Aorta (tissue), 5 donors: ENCODE data around the gene SUCLG1. TPM values are rescaled to one million over a fixed set of nuclear protein-coding genes. Genes with fewer than 3 reads are reported as not detected.

Experiments used
- ATAC-seq: fragments of 200-7000 bp; cut with Tn5 transposase; one replicate; pipeline ENCODE4 v1.9.1; 2022; ENCODE audit warnings: moderate library complexity; ENCODE audit not compliant: low FRiP score
- DNase-seq, 2 donors: peaks; one replicate each; pipeline ENCODE4 v3.0.0-alpha.2; 2020
- H3K27ac ChIP-seq, 2 donors: one replicate each; pipeline ENCODE4 v1.5.1; 2013; ENCODE audit warnings: low read length in 2 of 2, mild to moderate bottlenecking in 2 of 2, moderate library complexity in 2 of 2, control low read depth in 1 of 2, inconsistent platforms in 1 of 2, low read depth in 1 of 2
- H3K27me3 ChIP-seq, 2 donors: one replicate each; pipeline ENCODE4 v1.6.1; 2013; ENCODE audit warnings: control low read depth in 1 of 2, low read length in 1 of 2, mild to moderate bottlenecking in 1 of 2, moderate library complexity in 1 of 2; ENCODE audit not compliant: insufficient read depth in 2 of 2, control insufficient read depth in 1 of 2
- H3K36me3 ChIP-seq, 2 donors: one replicate each; pipeline ENCODE4 v1.6.1; 2013; ENCODE audit warnings: control low read depth in 1 of 2, low read length in 1 of 2, mild to moderate bottlenecking in 1 of 2; ENCODE audit not compliant: insufficient read depth in 2 of 2, control insufficient read depth in 1 of 2
- H3K4me1 ChIP-seq, 2 donors: one replicate each; pipeline ENCODE4 v1.6.1; 2013; ENCODE audit warnings: low read length in 2 of 2, control low read depth in 1 of 2, mild to moderate bottlenecking in 1 of 2, moderate library complexity in 1 of 2; ENCODE audit not compliant: insufficient read depth in 2 of 2, control insufficient read depth in 1 of 2
- H3K4me3 ChIP-seq, 2 donors: one replicate each; pipeline ENCODE4 v1.5.1; 2013; ENCODE audit warnings: low read length in 2 of 2, control low read depth in 1 of 2, mild to moderate bottlenecking in 1 of 2
- H3K9me3 ChIP-seq: one replicate; pipeline ENCODE4 v1.6.1; 2013; ENCODE audit warnings: mild to moderate bottlenecking, low read length; ENCODE audit not compliant: control insufficient read depth
- WGBS, 2 donors: extraction: QIAGEN DNeasy Blood & Tissue Kit; methylation state at CpG; one replicate each; pipeline ENCODE4 v1.1.7; 2013; 5-methylcytosine and 5-hydroxymethylcytosine counted together
- intact Hi-C, 2 donors: fragments of 100-400 bp; cut with DNase I; formaldehyde crosslinking; loops; one replicate each; pipeline versions ENCODE4 v1.14.2 to v1.15.0; 2022
- polyA plus RNA-seq, 2 donors: library from polyadenylated mRNA; stranded (reverse); fragments of 200-250 nt; gene quantifications; one replicate each; pipeline ENCODE4 v1.2.3, GENCODE V29; 2013
- total RNA-seq, 2 donors: library from RNA; stranded (reverse); fragmentation: NEBNext Ultra II Directional; extraction: Animal tissue kit (Norgen Biotek cat#: 25700); gene quantifications; one replicate each; pipeline ENCODE4 v1.2.1, GENCODE V29; 2021
- donor health status: healthy with polysubstance abuse.
- donor health status: Bipolar disorder and iron deficiency.
- donor health status: DM: no; HTN: no; CAD: no.
- donor health status: DM: no; HTN: no; CAD: no.
- donor health status: DM: yes; HTN: yes; CAD: no.

Gene SUCLG1
- total and polyA plus RNA-seq, 4 donors: 44.7 to 117 (median 50.3) TPM

- H3K9me3 ChIP-seq: no peaks in the 10 kb centered on the region
- WGBS, 2 donors: 23 to 46% methylated on average over 1 of the region's 1 CpG
- H3K4me1 ChIP-seq: no peaks in the 10 kb centered on the region
- no peak overlapping the region for H3K27ac ChIP-seq
- DNase-seq: no peak
- H3K36me3 ChIP-seq: no peaks in the 10 kb centered on the region
- no peak overlapping the region for H3K4me3 ChIP-seq
- intact Hi-C loops: no loop called here
- no peaks in the 10 kb centered on the region for H3K27me3 ChIP-seq
- no peak for ATAC-seq
These were observed 70.9 kb downstream of the SUCLG1 start for GRCh38 chr2:84388133-84388532.

DNA sequence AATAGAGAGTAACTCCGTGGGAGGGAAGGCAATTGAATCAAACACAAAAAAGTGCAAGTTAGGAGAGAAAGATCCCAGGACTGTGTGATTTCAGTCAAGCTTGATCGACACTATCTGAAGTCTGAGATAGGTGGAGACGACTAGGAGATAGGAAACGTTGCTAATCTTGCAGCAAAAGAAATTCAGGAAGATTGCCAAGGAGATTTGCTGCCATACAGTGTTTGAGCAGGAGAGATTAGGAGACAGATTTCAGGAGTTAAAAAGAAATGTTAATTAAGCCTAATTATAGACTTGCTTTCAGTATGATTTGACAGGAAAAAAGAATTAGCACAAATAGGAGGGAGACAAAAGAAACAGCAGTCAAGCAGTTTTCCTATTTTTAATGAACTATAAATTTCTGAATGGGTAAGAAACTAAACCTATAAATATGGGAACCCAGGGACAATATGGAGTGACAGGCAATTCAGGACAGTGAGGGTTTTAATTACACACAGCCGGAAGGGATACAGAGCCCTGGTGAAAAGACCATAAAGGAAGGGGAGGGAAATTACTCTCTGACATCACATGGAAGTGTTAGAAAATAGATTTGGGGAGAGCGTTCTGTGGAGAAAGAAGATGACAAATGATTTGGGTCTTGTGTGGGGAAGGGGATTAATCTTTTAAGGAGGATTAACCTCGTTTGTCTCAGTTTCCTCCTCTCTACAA is 72.6 kb downstream of the SUCLG1 start:
- 17 to 18% methylated on average over 7 of the region's 7 CpGs for WGBS, 2 donors
- intact Hi-C loops: no loop called here
- no peaks in the 10 kb centered on the region for H3K27me3 ChIP-seq
- no peak overlapping the region for H3K4me3 ChIP-seq
- H3K4me1 ChIP-seq: no peaks in the 10 kb centered on the region
- DNase-seq (no peak), ATAC-seq (no peak)
- no peaks in the 10 kb centered on the region for H3K9me3 ChIP-seq
- H3K36me3 ChIP-seq: no peaks in the 10 kb centered on the region
- H3K27ac ChIP-seq: no peak overlapping the region

- Histone ChIP-seq H3K4me1 (no peaks in the 10 kb centered on the region), H3K27ac (no peak overlapping the region), H3K27me3 (no peaks in the 10 kb centered on the region), H3K36me3 (no peaks in the 10 kb centered on the region), H3K4me3 (no peak overlapping the region), H3K9me3 (no peaks in the 10 kb centered on the region)
- WGBS, 2 donors: 81 to 82% methylated on average over 2 of the region's 2 CpGs
- DNase-seq (no peak), ATAC-seq (no peak)
- intact Hi-C loops: no loop called here
These were observed 75.8 kb downstream of the SUCLG1 start for GRCh38 chr2:84383271-84383670.

DNA sequence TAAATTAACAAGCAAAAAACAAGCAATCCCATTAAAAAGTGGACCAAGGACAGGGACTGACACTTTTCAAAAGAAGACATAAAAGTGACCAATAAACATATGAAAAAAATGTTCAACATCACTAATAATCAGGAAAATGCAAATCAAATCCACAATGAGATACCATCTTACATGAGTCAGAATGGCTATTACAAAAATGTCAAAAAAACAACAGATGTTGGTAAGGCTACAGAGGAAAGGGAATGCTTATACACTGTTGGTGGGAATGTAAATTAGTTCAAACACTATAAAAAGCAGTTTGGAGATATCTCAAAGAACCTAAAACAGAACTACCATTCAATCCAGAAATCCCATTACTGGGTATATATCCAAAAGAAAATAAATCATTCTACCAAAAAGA is 78.2 kb downstream of the SUCLG1 start:
- Histone ChIP-seq H3K4me1 (no peaks in the 10 kb centered on the region), H3K27me3 (no peaks in the 10 kb centered on the region), H3K36me3 (no peaks in the 10 kb centered on the region), H3K27ac (no peak overlapping the region), H3K4me3 (no peak overlapping the region), H3K9me3 (no peaks in the 10 kb centered on the region)
- DNase-seq (no peak), ATAC-seq (no peak)
- intact Hi-C loops: no loop called here

GRCh38 chr2:84378960-84379359 is 80.1 kb downstream of the SUCLG1 start:
- H3K27ac ChIP-seq: no peak overlapping the region
- intact Hi-C loops: no loop called here
- ATAC-seq (no peak), DNase-seq (no peak)
- H3K9me3 ChIP-seq: no peaks in the 10 kb centered on the region
- H3K4me3 ChIP-seq: no peak overlapping the region
- 70 to 73% methylated on average over 1 of the region's 1 CpG for WGBS, 2 donors
- no peaks in the 10 kb centered on the region for H3K36me3 ChIP-seq
- no peaks in the 10 kb centered on the region for H3K27me3 ChIP-seq
- H3K4me1 ChIP-seq: no peaks in the 10 kb centered on the region

DNA sequence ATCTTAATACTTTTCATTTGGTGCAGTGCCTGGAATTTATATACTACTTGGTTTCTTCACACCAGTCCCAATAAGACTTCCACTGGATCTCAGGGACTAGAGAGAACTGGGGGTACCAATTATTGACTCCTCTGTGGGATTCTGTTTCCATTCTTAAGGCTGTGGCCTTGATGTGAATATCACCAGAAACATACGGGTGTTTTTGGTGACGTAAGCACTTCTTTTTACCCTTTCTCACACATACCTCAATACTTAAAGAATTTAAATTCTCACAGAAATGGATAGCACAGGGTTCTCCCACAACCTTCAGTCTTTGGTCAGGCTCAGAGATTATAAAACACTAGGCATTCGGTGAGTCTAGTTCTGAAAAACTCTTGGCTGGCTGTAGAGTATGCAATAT is 84.1 kb downstream of the SUCLG1 start:
- no peak overlapping the region for H3K4me3 ChIP-seq
- intact Hi-C loops: no loop called here

GRCh38 chr2:84373866-84374265 is 85.2 kb downstream of the SUCLG1 start:
- ATAC-seq (no peak), DNase-seq (no peak)
- Histone ChIP-seq H3K27me3 (no peaks in the 10 kb centered on the region), H3K4me1 (no peaks in the 10 kb centered on the region), H3K4me3 (no peak overlapping the region), H3K9me3 (no peaks in the 10 kb centered on the region), H3K36me3 (no peaks in the 10 kb centered on the region), H3K27ac (no peak overlapping the region)
- intact Hi-C loops: no loop called here
- WGBS, 2 donors: 82 to 83% methylated on average over 5 of the region's 5 CpGs

More for the DNA sequence above, 84.1 kb downstream of the SUCLG1 start:
- Histone ChIP-seq H3K36me3 (no peaks in the 10 kb centered on the region), H3K27me3 (no peaks in the 10 kb centered on the region), H3K4me1 (no peaks in the 10 kb centered on the region), H3K9me3 (no peaks in the 10 kb centered on the region), H3K27ac (no peak overlapping the region)
- ATAC-seq (no peak), DNase-seq (no peak)
- 85% methylated on average over 3 of the region's 3 CpGs for WGBS, 2 donors

Other genes starting within 250 kb of the SUCLG1 start
- gene DNAH6, start 57.2 kb upstream of the SUCLG1 start, total RNA-seq: under 1 TPM; 0.42 to 0.78 TPM
- 1 to 10 TPM in 1 of 2 donors, under 1 TPM in 1; 0.08 to 5.0 TPM for gene DNAH6, start 57.2 kb upstream of the SUCLG1 start, polyA plus RNA-seq